ENCODE results near the gene MRM2.

Gene MRM2

GRCh38 chr7:2229467-2229866 is 12.5 kb downstream of the MRM2 start:
- peak overlapping the region; percentile 35 for H3K27ac Mint-ChIP-seq
- no peak for DNase-seq (ENCODE audit: low spot score in 2 of 2)
- no peaks in the 10 kb centered on the region for H3K9me3 Mint-ChIP-seq
- H3K4me3 Mint-ChIP-seq, result no peak overlapping the region
- H3K36me3 Mint-ChIP-seq, result peaks cover 17% of the 10 kb centered on the region
- ATAC-seq (ENCODE audit: low read depth), result no peak
- H3K4me1 Mint-ChIP-seq, result peaks cover 9% of the 10 kb centered on the region
- H3K27me3 Mint-ChIP-seq, result no peaks in the 10 kb centered on the region

GRCh38 chr7:2228921-2229320 is 13.1 kb downstream of the MRM2 start:
- Mint-ChIP-seq H3K27ac (no peak overlapping the region), H3K36me3 (peaks cover 21% of the 10 kb centered on the region), H3K27me3 (no peaks in the 10 kb centered on the region), H3K4me1 (peaks cover 9% of the 10 kb centered on the region), H3K9me3 (no peaks in the 10 kb centered on the region), H3K4me3 (no peak overlapping the region)
- DNase-seq (ENCODE audit: low spot score in 2 of 2) (no peak), ATAC-seq (ENCODE audit: low read depth) (no peak)

DNA sequence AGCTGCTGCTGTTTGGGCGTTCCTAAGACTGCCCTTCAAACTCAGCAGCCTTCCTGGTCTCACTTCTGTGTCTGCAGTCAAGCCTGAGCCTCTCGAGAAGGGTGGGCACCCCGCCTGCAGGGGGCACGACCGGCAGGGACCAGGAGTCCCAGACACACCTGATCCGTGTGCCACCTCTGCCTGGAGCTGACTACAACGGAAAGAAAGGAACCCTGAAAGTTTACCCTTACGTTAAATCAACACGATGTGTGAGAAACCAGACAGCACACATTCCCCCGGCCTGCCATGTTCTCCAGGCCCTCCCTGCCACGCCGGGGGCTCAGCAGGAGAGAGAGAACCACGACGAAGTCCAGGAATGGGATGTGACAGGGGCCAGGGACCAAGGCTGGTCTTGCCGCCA is 14.3 kb downstream of the MRM2 start:
- H3K27ac Mint-ChIP-seq, result no peak overlapping the region
- no peak for ATAC-seq (ENCODE audit: low read depth)
- H3K4me1 Mint-ChIP-seq, result peaks cover 5% of the 10 kb centered on the region
- H3K27me3 Mint-ChIP-seq, result no peaks in the 10 kb centered on the region
- H3K9me3 Mint-ChIP-seq, result no peaks in the 10 kb centered on the region
- peaks cover 21% of the 10 kb centered on the region for H3K36me3 Mint-ChIP-seq
- H3K4me3 Mint-ChIP-seq, result no peak overlapping the region
- DNase-seq (ENCODE audit: low spot score in 2 of 2), result no peak

DNA sequence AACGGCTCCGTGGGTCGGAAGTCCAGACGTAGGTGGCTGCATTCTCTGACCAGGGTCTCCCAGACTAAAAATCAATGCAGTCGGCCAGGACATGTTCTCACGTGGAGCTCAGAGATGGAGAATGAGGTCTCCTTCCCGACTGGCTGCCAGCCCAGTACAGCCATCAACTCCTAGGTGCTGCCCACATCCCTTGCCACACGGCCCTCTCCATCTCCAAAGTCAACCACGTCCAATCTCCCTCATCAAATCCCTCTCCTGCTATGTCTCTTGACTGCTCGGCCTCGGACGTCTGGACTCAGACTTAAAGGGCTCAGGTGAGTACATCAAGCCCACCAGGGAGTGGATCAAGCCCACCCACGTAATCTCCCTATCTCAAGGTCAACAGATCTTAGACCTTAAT is 16.2 kb downstream of the MRM2 start:
- DNase-seq (ENCODE audit: low spot score in 2 of 2) (no peak), ATAC-seq (ENCODE audit: low read depth) (no peak)
- H3K9me3 Mint-ChIP-seq, result no peaks in the 10 kb centered on the region
- H3K4me1 Mint-ChIP-seq, result peaks cover 2% of the 10 kb centered on the region
- H3K36me3 Mint-ChIP-seq, result peaks cover 24% of the 10 kb centered on the region
- no peak overlapping the region for H3K4me3 Mint-ChIP-seq
- H3K27ac Mint-ChIP-seq, result no peak overlapping the region
- H3K27me3 Mint-ChIP-seq, result no peaks in the 10 kb centered on the region

GRCh38 chr7:2225336-2225735 is 16.7 kb downstream of the MRM2 start:
- H3K27me3 Mint-ChIP-seq, result no peaks in the 10 kb centered on the region
- H3K4me3 Mint-ChIP-seq, result no peak overlapping the region
- H3K4me1 Mint-ChIP-seq, result no peaks in the 10 kb centered on the region
- H3K9me3 Mint-ChIP-seq, result no peaks in the 10 kb centered on the region
- ATAC-seq (ENCODE audit: low read depth) (no peak), DNase-seq (ENCODE audit: low spot score in 2 of 2) (no peak)
- H3K36me3 Mint-ChIP-seq, result peaks cover 24% of the 10 kb centered on the region
- H3K27ac Mint-ChIP-seq, result no peak overlapping the region

DNA sequence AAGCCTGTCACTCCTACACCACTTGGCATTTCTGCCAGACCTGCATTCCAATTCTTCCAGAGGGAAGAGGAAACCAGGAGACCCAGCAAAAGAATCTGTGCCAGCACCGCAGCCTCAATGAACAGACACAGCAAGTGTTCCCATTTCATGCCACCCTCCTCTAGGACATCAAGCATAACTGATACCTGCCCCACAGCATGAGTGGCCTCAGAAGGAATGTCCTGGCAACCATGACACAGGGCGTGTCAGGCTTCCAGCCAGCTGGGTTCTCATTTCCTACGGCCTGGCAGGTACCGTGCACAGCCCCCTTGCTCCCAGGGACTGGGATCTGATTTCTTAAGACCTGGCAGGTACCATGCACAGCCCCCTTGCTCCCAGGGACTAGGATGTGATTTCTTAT is 17.1 kb downstream of the MRM2 start:
- H3K27me3 Mint-ChIP-seq, result no peaks in the 10 kb centered on the region
- no peaks in the 10 kb centered on the region for H3K9me3 Mint-ChIP-seq
- H3K36me3 Mint-ChIP-seq, result peaks cover 21% of the 10 kb centered on the region
- ATAC-seq (ENCODE audit: low read depth) (no peak), DNase-seq (ENCODE audit: low spot score in 2 of 2) (no peak)
- no peaks in the 10 kb centered on the region for H3K4me1 Mint-ChIP-seq
- no peak overlapping the region for H3K4me3 Mint-ChIP-seq
- H3K27ac Mint-ChIP-seq, result no peak overlapping the region

GRCh38 chr7:2224491-2224928 is 17.5 kb downstream of the MRM2 start:
- no peaks in the 10 kb centered on the region for H3K4me1 Mint-ChIP-seq
- no peak overlapping the region for H3K27ac Mint-ChIP-seq
- H3K27me3 Mint-ChIP-seq, result no peaks in the 10 kb centered on the region
- DNase-seq (ENCODE audit: low spot score in 2 of 2) (no peak), ATAC-seq (ENCODE audit: low read depth) (no peak)
- no peaks in the 10 kb centered on the region for H3K9me3 Mint-ChIP-seq
- peaks cover 19% of the 10 kb centered on the region for H3K36me3 Mint-ChIP-seq
- no peak overlapping the region for H3K4me3 Mint-ChIP-seq

DNA sequence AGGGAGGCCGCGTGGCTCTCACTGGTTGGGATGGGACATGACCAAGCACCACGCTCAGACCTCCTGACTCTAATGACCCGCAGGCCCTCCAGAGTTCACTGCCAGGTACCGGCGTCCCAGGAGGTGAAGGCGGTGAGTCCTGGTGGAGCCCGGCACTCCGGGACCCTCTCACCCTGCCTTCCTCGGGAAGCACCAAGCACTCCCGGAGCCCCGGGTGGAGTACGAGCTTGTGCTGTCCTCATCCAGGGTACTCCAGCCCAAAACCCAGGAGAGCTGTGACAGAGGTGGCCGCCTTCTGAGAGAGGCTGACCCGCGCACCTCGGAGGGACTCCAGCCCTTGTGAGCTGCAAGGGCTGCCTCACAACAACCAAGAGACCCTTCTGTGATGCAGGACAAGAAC is 18.7 kb downstream of the MRM2 start:
- Mint-ChIP-seq H3K4me3 (no peak overlapping the region), H3K27ac (no peak overlapping the region), H3K36me3 (peaks cover 21% of the 10 kb centered on the region), H3K4me1 (no peaks in the 10 kb centered on the region), H3K9me3 (no peaks in the 10 kb centered on the region), H3K27me3 (no peaks in the 10 kb centered on the region)
- ATAC-seq (ENCODE audit: low read depth) (no peak), DNase-seq (ENCODE audit: low spot score in 2 of 2) (no peak)

DNA sequence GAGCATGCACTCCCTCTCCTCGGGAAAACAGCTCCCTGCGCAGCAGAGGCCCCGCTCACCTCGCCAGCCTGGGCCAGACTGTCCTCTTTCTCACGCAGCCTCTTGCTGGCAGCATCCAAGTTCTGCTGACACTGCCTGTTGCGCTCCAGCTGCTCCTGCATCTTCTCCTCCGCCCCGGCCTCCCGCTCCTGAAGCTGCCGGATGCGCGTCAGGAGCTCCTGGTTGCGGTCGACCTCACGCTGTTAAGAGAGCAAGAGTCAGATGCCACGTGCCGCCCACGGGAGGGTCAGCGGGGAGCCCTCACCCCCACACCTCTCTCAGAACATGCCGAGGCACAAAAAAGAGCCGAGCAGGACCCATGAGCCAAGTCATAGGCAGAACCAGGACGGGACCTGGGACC is 19.5 kb downstream of the MRM2 start:
- no peaks in the 10 kb centered on the region for H3K9me3 Mint-ChIP-seq
- H3K36me3 Mint-ChIP-seq, result peaks cover 25% of the 10 kb centered on the region
- no peak overlapping the region for H3K4me3 Mint-ChIP-seq
- ATAC-seq (ENCODE audit: low read depth), result no peak
- no peak overlapping the region for H3K27ac Mint-ChIP-seq
- DNase-seq (ENCODE audit: low spot score in 2 of 2), result no peak
- H3K27me3 Mint-ChIP-seq, result no peaks in the 10 kb centered on the region
- H3K4me1 Mint-ChIP-seq, result no peaks in the 10 kb centered on the region

GRCh38 chr7:2220954-2221353 is 21.1 kb downstream of the MRM2 start:
- no peaks in the 10 kb centered on the region for H3K9me3 Mint-ChIP-seq
- DNase-seq (ENCODE audit: low spot score in 2 of 2), result no peak
- H3K4me3 Mint-ChIP-seq, result no peak overlapping the region
- H3K27me3 Mint-ChIP-seq, result no peaks in the 10 kb centered on the region
- H3K27ac Mint-ChIP-seq, result no peak overlapping the region
- no peaks in the 10 kb centered on the region for H3K4me1 Mint-ChIP-seq
- H3K36me3 Mint-ChIP-seq, result peaks cover 31% of the 10 kb centered on the region
- ATAC-seq (ENCODE audit: low read depth), result no peak

DNA sequence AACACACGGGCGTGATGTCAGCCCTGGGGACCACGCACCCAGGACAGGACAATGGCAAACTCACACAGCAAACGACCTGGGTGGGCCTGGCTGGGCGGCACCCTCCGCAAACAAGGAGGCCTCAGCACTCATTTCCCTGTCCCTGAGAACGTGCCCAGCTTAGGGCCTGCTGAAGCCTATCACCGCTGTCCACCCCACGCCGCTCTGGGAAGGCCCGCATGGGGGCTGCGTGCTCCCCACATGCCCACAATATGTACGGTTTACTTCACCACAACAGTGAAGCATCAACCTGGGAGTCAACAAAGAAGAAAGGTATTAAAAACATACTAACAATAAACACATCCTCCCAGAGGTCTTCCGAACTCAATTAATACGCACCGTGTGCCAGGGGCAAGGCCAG is 21.5 kb downstream of the MRM2 start:
- H3K27me3 Mint-ChIP-seq, result no peaks in the 10 kb centered on the region
- H3K4me3 Mint-ChIP-seq, result no peak overlapping the region
- ATAC-seq (ENCODE audit: low read depth) (no peak), DNase-seq (ENCODE audit: low spot score in 2 of 2) (no peak)
- H3K9me3 Mint-ChIP-seq, result no peaks in the 10 kb centered on the region
- H3K27ac Mint-ChIP-seq, result no peak overlapping the region
- no peaks in the 10 kb centered on the region for H3K4me1 Mint-ChIP-seq
- H3K36me3 Mint-ChIP-seq, result peaks cover 33% of the 10 kb centered on the region

DNA sequence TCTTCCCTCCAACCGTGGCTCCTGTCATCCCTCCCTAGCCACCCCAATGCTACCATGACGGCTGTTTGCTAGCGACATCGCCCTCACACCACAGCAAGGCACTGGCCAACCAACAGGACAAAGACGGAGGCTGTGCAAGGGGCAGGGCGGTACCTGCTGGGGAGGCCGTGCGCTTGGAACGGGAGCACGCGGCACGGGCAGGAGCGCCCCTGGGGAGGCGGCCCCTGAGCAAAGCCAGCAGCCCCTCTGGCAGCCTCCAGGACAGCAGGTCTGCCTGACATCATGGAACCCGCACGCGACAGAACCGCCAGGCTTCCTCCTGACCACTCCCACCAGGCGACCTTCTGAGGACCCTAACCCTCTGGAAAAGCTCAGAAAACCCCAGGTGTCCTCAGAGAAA is 22.0 kb downstream of the MRM2 start:
- Mint-ChIP-seq H3K27me3 (no peaks in the 10 kb centered on the region), H3K4me3 (no peak overlapping the region), H3K4me1 (no peaks in the 10 kb centered on the region), H3K36me3 (peaks cover 34% of the 10 kb centered on the region), H3K27ac (no peak overlapping the region), H3K9me3 (no peaks in the 10 kb centered on the region)
- ATAC-seq (ENCODE audit: low read depth) (no peak), DNase-seq (ENCODE audit: low spot score in 2 of 2) (no peak)

GRCh38 chr7:2219606-2220005 is 22.4 kb downstream of the MRM2 start:
- Mint-ChIP-seq H3K9me3 (no peaks in the 10 kb centered on the region), H3K27ac (no peak overlapping the region), H3K36me3 (peaks cover 36% of the 10 kb centered on the region), H3K27me3 (no peaks in the 10 kb centered on the region), H3K4me1 (no peaks in the 10 kb centered on the region), H3K4me3 (no peak overlapping the region)
- no peak for ATAC-seq (ENCODE audit: low read depth)
- no peak for DNase-seq (ENCODE audit: low spot score in 2 of 2)

GRCh38 chr7:2219136-2219535 is 22.9 kb downstream of the MRM2 start:
- H3K4me3 Mint-ChIP-seq, result no peak overlapping the region
- no peak for DNase-seq (ENCODE audit: low spot score in 2 of 2)
- no peaks in the 10 kb centered on the region for H3K27me3 Mint-ChIP-seq
- no peak for ATAC-seq (ENCODE audit: low read depth)
- H3K9me3 Mint-ChIP-seq, result no peaks in the 10 kb centered on the region
- no peak overlapping the region for H3K27ac Mint-ChIP-seq
- H3K4me1 Mint-ChIP-seq, result no peaks in the 10 kb centered on the region
- H3K36me3 Mint-ChIP-seq, result peaks cover 33% of the 10 kb centered on the region

- no peak overlapping the region for H3K4me3 Mint-ChIP-seq
- H3K27me3 Mint-ChIP-seq, result no peaks in the 10 kb centered on the region
- no peak overlapping the region for H3K27ac Mint-ChIP-seq
- DNase-seq (ENCODE audit: low spot score in 2 of 2) (no peak), ATAC-seq (ENCODE audit: low read depth) (no peak)
- peaks cover 36% of the 10 kb centered on the region for H3K36me3 Mint-ChIP-seq
- no peaks in the 10 kb centered on the region for H3K4me1 Mint-ChIP-seq
- no peaks in the 10 kb centered on the region for H3K9me3 Mint-ChIP-seq
Measured at GRCh38 chr7:2218444-2218785, 23.6 kb downstream of the MRM2 start.

All from memory B cell (primary cell).